PFSK-1 (cell line): ENCODE results near the gene ACO1.

Experiments
- FOXP2 ChIP-seq: optimal IDR thresholded peaks from 2 replicates; pipeline ENCODE3; 2011; ENCODE audit warnings: borderline replicate concordance, control low read depth, inconsistent platforms; ENCODE audit not compliant: insufficient read depth; ENCODE audit errors: extremely low read length, extremely low read depth
- POLR2AphosphoS5 ChIP-seq: IDR thresholded peaks from 2 replicates; pipeline ENCODE4 v1.6.1; 2012; ENCODE audit warnings: low read depth, mild to moderate bottlenecking, control low read depth, low read length, moderate library complexity
- REST ChIP-seq, 2 experiments: IDR thresholded peaks; 2 replicates each; pipeline versions ENCODE4 v1.6.1 to v1.8.0; 2011 to 2012; ENCODE audit warnings: low read depth in 2 of 2, low read length in 2 of 2, control low read depth in 1 of 2, inconsistent platforms in 1 of 2, mild to moderate bottlenecking in 1 of 2, moderate library complexity in 1 of 2; ENCODE audit not compliant: insufficient read depth in 1 of 2
- SIN3A ChIP-seq: IDR thresholded peaks from 2 replicates; pipeline ENCODE4 v1.6.1; 2012; ENCODE audit warnings: mild to moderate bottlenecking, low read length, moderate library complexity, borderline replicate concordance; ENCODE audit not compliant: insufficient read depth
- TAF1 ChIP-seq: IDR thresholded peaks from 2 replicates; pipeline ENCODE4 v1.6.1; 2012; ENCODE audit warnings: low read length, control low read depth, borderline replicate concordance; ENCODE audit not compliant: insufficient read depth

- TF ChIP-seq POLR2AphosphoS5 (no peak), TAF1 (no peak), REST (IDR thresholded peaks at IDR 0.05; ENCODE audit: insufficient read depth in 1 of 2, low read depth in 2 of 2, low read length in 2 of 2) (no peak), SIN3A (no peak), FOXP2 (no peak)
These were observed 23.3 kb upstream of the ACO1 start for GRCh38 chr9:32360983-32361673.
